Gastrocnemius medialis (tissue), 4 donors: ENCODE measurements around the gene CYTH2. TPM values are rescaled to one million over a fixed set of nuclear protein-coding genes. Genes with fewer than 3 reads are reported as not detected.
A peak's percentile ranks its signal among the peaks of the same experiment; 100 is the strongest.

Source experiments
- ATAC-seq, 2 donors: fragments of 150-250 bp; one replicate each; pipeline ENCODE4 v1.9.1; 2016
- DNase-seq, 2 donors: peaks; one replicate each; pipeline ENCODE4 v3.0.0-alpha.2; 2019
- H3K27ac ChIP-seq, 4 donors: fragments of 200-600 bp; sonication (generic); 1 replicate in 1 of 4; 2 replicates in 3 of 4; pipeline ENCODE4 v1.5.1; 2016 to 2018; ENCODE audit warnings: mild to moderate bottlenecking in 2 of 4, moderate library complexity in 1 of 4
- H3K27me3 ChIP-seq, 3 donors: fragments of 200-600 bp; sonication (generic) in 2 of 3; 1 replicate in 1 of 3; 2 replicates in 2 of 3; pipeline versions ENCODE4 v1.5.1 to v1.6.0; 2016 to 2019; ENCODE audit warnings: mild to moderate bottlenecking in 1 of 3, moderate library complexity in 1 of 3
- H3K36me3 ChIP-seq, 2 donors: fragments of 200-600 bp; sonication (generic) in 1 of 2; one replicate each; pipeline ENCODE4 v1.5.1; 2017 to 2018
- H3K4me1 ChIP-seq, 2 donors: fragments of 200-600 bp; sonication (generic) in 1 of 2; one replicate each; pipeline ENCODE4 v1.5.1; 2016 to 2017; ENCODE audit warnings: mild to moderate bottlenecking in 2 of 2
- H3K4me3 ChIP-seq, 4 donors: fragments of 200-600 bp; sonication (generic) in 3 of 4; 1 replicate in 1 of 4; 2 replicates in 3 of 4; pipeline ENCODE4 v1.5.1; 2016 to 2019; ENCODE audit warnings: mild to moderate bottlenecking in 2 of 4
- H3K9me3 ChIP-seq, 3 donors: fragments of 200-600 bp; sonication (generic) in 2 of 3; 1 replicate in 1 of 3; 2 replicates in 2 of 3; pipeline ENCODE4 v1.5.1; 2016 to 2019
- POLR2A ChIP-seq, 2 donors: fragments of 450-650 bp; IDR thresholded peaks; one replicate each; pipeline ENCODE4 v1.6.1; 2017; ENCODE audit warnings: antibody characterized with exemption in 2 of 2, mild to moderate bottlenecking in 2 of 2, moderate library complexity in 2 of 2
- in situ Hi-C, 4 donors: fragments of 200-750 bp; cut with MboI; loops; one replicate each; pipeline versions ENCODE4 v1.15.0 to v1.8.0; 2017; ENCODE audit warnings: low sequenced_read_pairs in 4 of 4
- intact Hi-C: fragments of 100-400 bp; cut with DNase I; formaldehyde crosslinking; loops from one replicate; pipeline ENCODE4 v1.15.1; 2023; ENCODE audit warnings: low total_unique reads
- total RNA-seq, 4 donors: library from RNA; depleted of rRNA; stranded (reverse); fragments of >200 nt; gene quantifications; one replicate each; pipeline versions ENCODE4 v1.1.0 to v1.2.3, GENCODE V29; 2016
- TF ChIP-seq, protein P1 (sequence below), 5 experiments: fragments of 450-650 bp in 3 of 5; fragments of 200-600 bp in 2 of 5; sonication (generic) in 2 of 5; IDR thresholded peaks in 4 of 5; conservative IDR thresholded peaks in 1 of 5; 1 replicate in 4 of 5; 2 replicates in 1 of 5; pipeline ENCODE4 v1.5.1; 2016 to 2019; ENCODE audit warnings: antibody characterized with exemption in 5 of 5, mild to moderate bottlenecking in 3 of 5, moderate library complexity in 3 of 5

CYTH2 gene
- total RNA-seq, 4 donors from 2014 or later: 24.3 to 35.2 (median 26.9) TPM

DNA sequence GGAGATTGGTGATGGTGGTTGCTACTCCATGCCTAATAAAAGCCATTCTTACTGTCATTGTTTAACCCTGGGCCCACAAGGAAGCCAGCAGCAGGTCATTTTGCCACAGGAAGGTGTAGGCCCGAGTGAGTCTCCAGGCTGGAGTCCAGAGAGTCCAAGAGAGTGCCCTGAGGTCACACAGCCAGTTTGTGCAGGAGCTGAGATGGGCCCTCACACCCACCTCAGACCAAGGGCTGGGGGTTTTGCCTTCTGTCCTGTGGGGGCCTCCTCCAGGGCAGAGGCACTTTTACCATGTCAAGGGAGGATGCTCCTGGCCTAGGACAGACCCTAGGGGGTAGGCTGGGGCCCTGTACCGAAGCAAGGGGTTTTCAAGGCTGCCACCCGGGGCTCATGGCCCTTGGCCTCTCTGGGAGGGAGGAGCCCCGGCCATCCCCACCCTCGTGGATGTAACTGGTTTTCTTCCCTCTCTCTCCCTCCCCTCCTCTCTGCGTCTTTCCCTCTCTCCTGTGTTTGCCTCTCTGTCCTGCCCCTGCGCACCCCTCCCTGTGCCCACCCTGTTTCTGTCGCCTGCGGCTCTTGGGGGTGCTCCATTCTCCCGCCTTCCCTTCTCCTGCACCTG lies 8.0 kb downstream of the CYTH2 start:
- Histone ChIP-seq H3K9me3 (no peaks in the 10 kb centered on the region), H3K36me3 (peaks cover 0 to 63% of the 10 kb centered on the region in 2 donors), H3K4me1 (peaks cover 16 to 18% of the 10 kb centered on the region in 2 donors), H3K27me3 (no peaks in the 10 kb centered on the region), H3K4me3 (no peak overlapping the region), H3K27ac (no peak overlapping the region)
- in situ Hi-C loops: no loop called here
- TF ChIP-seq POLR2A (IDR thresholded peaks at IDR 0.05): no peak
- TF ChIP-seq, protein P1, sequence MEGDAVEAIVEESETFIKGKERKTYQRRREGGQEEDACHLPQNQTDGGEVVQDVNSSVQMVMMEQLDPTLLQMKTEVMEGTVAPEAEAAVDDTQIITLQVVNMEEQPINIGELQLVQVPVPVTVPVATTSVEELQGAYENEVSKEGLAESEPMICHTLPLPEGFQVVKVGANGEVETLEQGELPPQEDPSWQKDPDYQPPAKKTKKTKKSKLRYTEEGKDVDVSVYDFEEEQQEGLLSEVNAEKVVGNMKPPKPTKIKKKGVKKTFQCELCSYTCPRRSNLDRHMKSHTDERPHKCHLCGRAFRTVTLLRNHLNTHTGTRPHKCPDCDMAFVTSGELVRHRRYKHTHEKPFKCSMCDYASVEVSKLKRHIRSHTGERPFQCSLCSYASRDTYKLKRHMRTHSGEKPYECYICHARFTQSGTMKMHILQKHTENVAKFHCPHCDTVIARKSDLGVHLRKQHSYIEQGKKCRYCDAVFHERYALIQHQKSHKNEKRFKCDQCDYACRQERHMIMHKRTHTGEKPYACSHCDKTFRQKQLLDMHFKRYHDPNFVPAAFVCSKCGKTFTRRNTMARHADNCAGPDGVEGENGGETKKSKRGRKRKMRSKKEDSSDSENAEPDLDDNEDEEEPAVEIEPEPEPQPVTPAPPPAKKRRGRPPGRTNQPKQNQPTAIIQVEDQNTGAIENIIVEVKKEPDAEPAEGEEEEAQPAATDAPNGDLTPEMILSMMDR (IDR thresholded peaks at IDR 0.05 in 4 of 5, conservative IDR thresholded peaks at IDR 0.05 in 1 of 5): no peak
- ATAC-seq: no peak
- intact Hi-C loops: no loop called here
- DNase-seq: no peak

DNA sequence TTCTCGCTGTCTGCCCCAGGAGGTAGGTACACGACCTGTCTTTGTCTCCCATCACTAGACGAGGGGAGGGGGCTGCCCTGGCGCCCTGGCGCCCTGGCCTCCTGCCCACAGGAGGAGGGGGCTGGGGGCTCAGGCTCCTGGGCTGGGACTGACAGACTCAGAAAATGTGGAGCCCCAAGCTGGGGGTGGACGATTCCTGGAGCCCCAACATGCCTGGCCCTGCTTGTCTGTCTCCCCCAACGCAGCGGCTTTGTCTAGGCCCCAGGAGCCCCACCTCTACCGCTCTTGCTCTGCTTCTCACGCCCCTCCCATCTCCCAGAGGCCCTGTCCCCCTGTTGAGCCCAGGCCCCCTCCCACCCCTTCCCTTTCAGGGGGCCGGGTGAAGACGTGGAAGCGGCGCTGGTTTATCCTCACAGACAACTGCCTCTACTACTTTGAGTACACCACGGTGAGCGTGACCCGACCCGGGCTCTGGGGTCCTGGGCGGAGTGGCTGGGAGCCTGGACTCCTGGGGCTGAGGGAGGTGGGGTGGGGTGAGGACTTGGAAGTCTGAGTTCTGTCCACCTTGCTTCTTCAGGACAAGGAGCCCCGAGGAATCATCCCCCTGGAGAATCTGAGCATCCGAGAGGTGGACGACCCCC lies 8.6 kb downstream of the CYTH2 start:
- no peaks in the 10 kb centered on the region for H3K9me3 ChIP-seq
- no peak overlapping the region for H3K4me3 ChIP-seq
- intact Hi-C loops: no loop called here
- H3K4me1 ChIP-seq: peaks cover 20 to 21% of the 10 kb centered on the region in 2 donors
- no peak overlapping the region for H3K27ac ChIP-seq
- H3K27me3 ChIP-seq: no peaks in the 10 kb centered on the region
- in situ Hi-C loops: no loop called here
- no peak for DNase-seq
- peaks cover 0 to 56% of the 10 kb centered on the region in 2 donors for H3K36me3 ChIP-seq
- TF ChIP-seq POLR2A (IDR thresholded peaks at IDR 0.05): no peak
- TF ChIP-seq, protein P1 (IDR thresholded peaks at IDR 0.05 in 4 of 5, conservative IDR thresholded peaks at IDR 0.05 in 1 of 5): no peak
- no peak for ATAC-seq

DNA sequence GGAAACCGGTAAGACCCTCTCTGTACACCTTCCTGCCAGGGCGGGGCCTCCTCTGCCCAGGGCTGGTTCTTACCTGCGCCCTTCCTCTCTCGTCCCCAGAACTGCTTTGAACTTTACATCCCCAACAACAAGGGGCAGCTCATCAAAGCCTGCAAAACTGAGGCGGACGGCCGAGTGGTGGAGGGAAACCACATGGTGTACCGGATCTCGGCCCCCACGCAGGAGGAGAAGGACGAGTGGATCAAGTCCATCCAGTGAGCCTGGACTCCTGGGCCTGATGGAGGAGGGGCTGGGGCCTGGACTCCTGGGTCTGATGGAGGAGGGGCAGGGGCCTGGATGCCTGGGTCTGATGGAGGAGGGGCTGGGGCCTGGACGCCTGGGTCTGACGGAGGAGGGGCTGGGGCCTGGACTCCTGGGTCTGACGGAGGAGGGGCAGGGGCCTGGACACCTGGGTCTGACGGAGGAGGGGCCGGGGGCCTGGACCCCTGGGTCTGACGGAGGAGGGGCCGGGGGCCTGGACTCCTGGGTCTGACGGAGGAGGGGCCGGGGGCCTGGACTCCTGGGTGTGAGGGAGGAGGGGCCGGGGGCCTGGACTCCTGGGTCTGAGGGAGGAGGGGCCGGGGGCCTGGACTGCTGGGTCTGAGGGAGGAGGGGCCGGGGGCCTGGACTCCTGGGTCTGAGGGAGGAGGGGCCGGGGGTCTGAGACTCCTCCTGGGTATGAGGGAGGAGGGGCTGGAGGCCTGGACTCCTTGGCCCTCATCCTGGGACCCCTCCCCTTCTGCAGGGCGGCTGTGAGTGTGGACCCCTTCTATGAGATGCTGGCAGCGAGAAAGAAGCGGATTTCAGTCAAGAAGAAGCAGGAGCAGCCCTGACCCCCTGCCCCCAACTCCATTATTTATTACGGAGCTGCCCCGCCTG lies 9.4 kb downstream of the CYTH2 start:
- in situ Hi-C loops: no loop called here
- no peaks in the 10 kb centered on the region for H3K27me3 ChIP-seq
- no peak overlapping the region for H3K4me3 ChIP-seq
- ATAC-seq (no peak), DNase-seq (no peak)
- no peak overlapping the region for H3K27ac ChIP-seq
- intact Hi-C loops: no loop called here
- no peaks in the 10 kb centered on the region for H3K9me3 ChIP-seq
- peaks cover 20 to 21% of the 10 kb centered on the region in 2 donors for H3K4me1 ChIP-seq
- peaks cover 0 to 49% of the 10 kb centered on the region in 2 donors for H3K36me3 ChIP-seq
- TF ChIP-seq, protein P1 (IDR thresholded peaks at IDR 0.05 in 4 of 5, conservative IDR thresholded peaks at IDR 0.05 in 1 of 5): no peak
- TF ChIP-seq POLR2A (IDR thresholded peaks at IDR 0.05): no peak

DNA sequence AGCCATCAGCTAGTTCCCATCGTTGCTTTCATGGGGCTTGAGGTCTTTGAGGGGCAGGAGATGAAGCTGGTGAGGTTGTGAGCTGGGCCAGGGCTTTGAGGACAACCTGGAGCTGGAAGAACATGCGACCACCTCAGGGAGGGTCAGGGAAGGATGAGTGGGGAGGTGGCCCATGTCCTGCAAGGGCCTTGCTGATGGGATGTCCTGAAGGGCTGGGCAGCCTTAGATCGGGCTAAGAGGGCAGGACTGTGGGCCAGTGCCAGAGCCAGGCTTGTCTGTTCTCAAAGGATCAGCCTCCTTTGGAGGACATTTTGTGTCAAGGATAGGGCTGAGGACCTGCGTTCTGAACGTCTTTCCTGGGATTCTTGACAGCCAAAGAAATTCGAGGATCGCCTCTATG lies 10.5 kb downstream of the CYTH2 start:
- TF ChIP-seq, protein P1 (IDR thresholded peaks at IDR 0.05 in 4 of 5, conservative IDR thresholded peaks at IDR 0.05 in 1 of 5): no peak
- no peak for TF ChIP-seq POLR2A (IDR thresholded peaks at IDR 0.05)
- ATAC-seq: peak in 1 of 2 donors; percentile 8
- peaks cover 20 to 21% of the 10 kb centered on the region in 2 donors for H3K4me1 ChIP-seq

More for the DNA sequence above, 10.5 kb downstream of the CYTH2 start:
- Histone ChIP-seq H3K9me3 (no peaks in the 10 kb centered on the region), H3K4me3 (peak overlapping the region in 2 of 4 donors; percentile 64 to 72), H3K36me3 (peaks cover 0 to 38% of the 10 kb centered on the region in 2 donors), H3K27ac (peak overlapping the region; percentile 87 to 94 (median 92)), H3K27me3 (no peaks in the 10 kb centered on the region)
- in situ Hi-C loops (no loop called here), intact Hi-C loops (no loop called here)
- no peak for DNase-seq
